ENCODE results near the gene C8B. TPM values are rescaled to one million over a fixed set of nuclear protein-coding genes. Genes with fewer than 3 reads are reported as not detected.

C8B gene
- total RNA-seq, 4 donors from 2014 or later, result not detected

GRCh38 chr1:56898879-56899278 lies 66.9 kb downstream of the C8B start:
- intact Hi-C loops (cut with DNase I; ENCODE audit: low total_unique reads), result no loop called here
- Histone ChIP-seq H3K27ac (no peak overlapping the region), H3K27me3 (no peaks in the 10 kb centered on the region)

DNA sequence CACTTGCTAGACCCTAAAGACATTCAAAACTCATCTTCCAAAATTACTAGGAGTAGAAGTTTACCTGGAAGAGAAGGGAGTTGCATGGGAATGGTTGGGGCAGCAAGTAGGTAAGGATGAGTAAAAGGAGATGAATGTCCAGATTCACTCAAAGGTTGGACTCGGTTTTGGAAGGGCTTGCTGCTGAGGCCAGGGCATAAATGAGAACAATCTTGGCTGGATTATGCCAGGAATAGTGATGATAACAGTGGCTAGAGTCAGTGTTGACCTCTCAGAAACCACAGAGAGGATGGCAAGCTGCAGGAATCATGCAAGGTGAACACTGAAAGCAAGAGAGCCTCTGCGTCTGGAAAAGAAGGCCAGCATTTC lies 67.8 kb downstream of the C8B start:
- H3K27me3 ChIP-seq, result no peaks in the 10 kb centered on the region
- TF ChIP-seq POLR2A (IDR thresholded peaks at IDR 0.05), result no peak
- TF ChIP-seq, protein P1, sequence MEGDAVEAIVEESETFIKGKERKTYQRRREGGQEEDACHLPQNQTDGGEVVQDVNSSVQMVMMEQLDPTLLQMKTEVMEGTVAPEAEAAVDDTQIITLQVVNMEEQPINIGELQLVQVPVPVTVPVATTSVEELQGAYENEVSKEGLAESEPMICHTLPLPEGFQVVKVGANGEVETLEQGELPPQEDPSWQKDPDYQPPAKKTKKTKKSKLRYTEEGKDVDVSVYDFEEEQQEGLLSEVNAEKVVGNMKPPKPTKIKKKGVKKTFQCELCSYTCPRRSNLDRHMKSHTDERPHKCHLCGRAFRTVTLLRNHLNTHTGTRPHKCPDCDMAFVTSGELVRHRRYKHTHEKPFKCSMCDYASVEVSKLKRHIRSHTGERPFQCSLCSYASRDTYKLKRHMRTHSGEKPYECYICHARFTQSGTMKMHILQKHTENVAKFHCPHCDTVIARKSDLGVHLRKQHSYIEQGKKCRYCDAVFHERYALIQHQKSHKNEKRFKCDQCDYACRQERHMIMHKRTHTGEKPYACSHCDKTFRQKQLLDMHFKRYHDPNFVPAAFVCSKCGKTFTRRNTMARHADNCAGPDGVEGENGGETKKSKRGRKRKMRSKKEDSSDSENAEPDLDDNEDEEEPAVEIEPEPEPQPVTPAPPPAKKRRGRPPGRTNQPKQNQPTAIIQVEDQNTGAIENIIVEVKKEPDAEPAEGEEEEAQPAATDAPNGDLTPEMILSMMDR (IDR thresholded peaks at IDR 0.05), result no peak
- no peaks in the 10 kb centered on the region for H3K36me3 ChIP-seq
- H3K9me3 ChIP-seq, result no peaks in the 10 kb centered on the region
- DNase-seq, result no peak
- H3K27ac ChIP-seq, result no peak overlapping the region
- H3K4me3 ChIP-seq, result no peak overlapping the region
- no peaks in the 10 kb centered on the region for H3K4me1 ChIP-seq
- intact Hi-C loops (cut with DNase I; ENCODE audit: low total_unique reads), result no loop called here

More at GRCh38 chr1:56898879-56899278, 66.9 kb downstream of the C8B start:
- DNase-seq, result no peak
- Histone ChIP-seq H3K4me3 (no peak overlapping the region), H3K4me1 (no peaks in the 10 kb centered on the region), H3K9me3 (no peaks in the 10 kb centered on the region), H3K36me3 (no peaks in the 10 kb centered on the region)
- no peak for TF ChIP-seq POLR2A (IDR thresholded peaks at IDR 0.05)
- TF ChIP-seq, protein P1 (IDR thresholded peaks at IDR 0.05), result no peak

- Histone ChIP-seq H3K4me3 (no peak overlapping the region), H3K36me3 (no peaks in the 10 kb centered on the region), H3K27me3 (no peaks in the 10 kb centered on the region), H3K4me1 (no peaks in the 10 kb centered on the region), H3K27ac (no peak overlapping the region), H3K9me3 (no peaks in the 10 kb centered on the region)
- no peak for DNase-seq
- intact Hi-C loops (cut with DNase I; ENCODE audit: low total_unique reads), result no loop called here
- no peak for TF ChIP-seq POLR2A (IDR thresholded peaks at IDR 0.05)
- TF ChIP-seq, protein P1 (IDR thresholded peaks at IDR 0.05), result no peak
Observed at GRCh38 chr1:56897150-56898004, 68.4 kb downstream of the C8B start.

GRCh38 chr1:56894014-56894413 lies 71.8 kb downstream of the C8B start:
- Histone ChIP-seq H3K4me3 (no peak overlapping the region), H3K27ac (no peak overlapping the region), H3K4me1 (no peaks in the 10 kb centered on the region), H3K27me3 (no peaks in the 10 kb centered on the region), H3K36me3 (no peaks in the 10 kb centered on the region), H3K9me3 (no peaks in the 10 kb centered on the region)
- intact Hi-C loops (cut with DNase I; ENCODE audit: low total_unique reads), result no loop called here
- DNase-seq, result no peak
- no peak for TF ChIP-seq POLR2A (IDR thresholded peaks at IDR 0.05)
- TF ChIP-seq, protein P1 (IDR thresholded peaks at IDR 0.05), result no peak

DNA sequence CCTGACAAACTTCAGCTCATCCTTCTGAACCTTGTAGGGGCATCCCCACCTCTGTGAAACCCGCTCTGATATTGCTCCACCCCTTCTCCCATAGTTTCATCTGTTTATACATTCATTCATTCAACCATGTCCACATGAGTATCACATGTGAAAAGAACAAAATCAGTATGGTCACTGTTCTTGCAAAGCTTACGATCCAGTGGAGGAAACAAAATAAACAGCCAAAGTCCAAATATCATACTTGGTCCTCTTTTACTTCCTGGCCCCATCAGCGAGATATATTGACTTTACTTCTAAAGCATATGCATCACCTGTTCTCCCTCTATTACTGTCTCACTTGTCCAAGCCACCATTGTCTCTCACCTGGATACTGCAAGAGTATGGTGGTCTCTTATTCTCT lies 75.6 kb downstream of the C8B start:
- no peak for TF ChIP-seq POLR2A (IDR thresholded peaks at IDR 0.05)
- TF ChIP-seq, protein P1 (IDR thresholded peaks at IDR 0.05), result no peak
- intact Hi-C loops (cut with DNase I; ENCODE audit: low total_unique reads), result no loop called here
- no peaks in the 10 kb centered on the region for H3K27me3 ChIP-seq
- H3K36me3 ChIP-seq, result no peaks in the 10 kb centered on the region
- no peak overlapping the region for H3K4me3 ChIP-seq
- no peak overlapping the region for H3K27ac ChIP-seq
- H3K4me1 ChIP-seq, result no peaks in the 10 kb centered on the region
- no peak for DNase-seq
- H3K9me3 ChIP-seq, result no peaks in the 10 kb centered on the region

Measured in uterus (tissue), 4 donors.